Stimulated activated CD8-positive, alpha-beta memory T cell treated with anti-CD3 and anti-CD28 coated beads, Interleukin-12 subunit alpha, Interleukin-12 subunit beta, amount 100 ng/mL, for 24 hours (primary cell): ENCODE results near the gene ADNP.

Experiments
- DNase-seq: peaks from one replicate; pipeline ENCODE4 v3.0.0-alpha.2; 2020; ENCODE audit errors: extremely low read depth

ADNP gene

GRCh38 chr20:50850721-50851286 lies 80.4 kb downstream of the ADNP start:
- no peak for DNase-seq

DNA sequence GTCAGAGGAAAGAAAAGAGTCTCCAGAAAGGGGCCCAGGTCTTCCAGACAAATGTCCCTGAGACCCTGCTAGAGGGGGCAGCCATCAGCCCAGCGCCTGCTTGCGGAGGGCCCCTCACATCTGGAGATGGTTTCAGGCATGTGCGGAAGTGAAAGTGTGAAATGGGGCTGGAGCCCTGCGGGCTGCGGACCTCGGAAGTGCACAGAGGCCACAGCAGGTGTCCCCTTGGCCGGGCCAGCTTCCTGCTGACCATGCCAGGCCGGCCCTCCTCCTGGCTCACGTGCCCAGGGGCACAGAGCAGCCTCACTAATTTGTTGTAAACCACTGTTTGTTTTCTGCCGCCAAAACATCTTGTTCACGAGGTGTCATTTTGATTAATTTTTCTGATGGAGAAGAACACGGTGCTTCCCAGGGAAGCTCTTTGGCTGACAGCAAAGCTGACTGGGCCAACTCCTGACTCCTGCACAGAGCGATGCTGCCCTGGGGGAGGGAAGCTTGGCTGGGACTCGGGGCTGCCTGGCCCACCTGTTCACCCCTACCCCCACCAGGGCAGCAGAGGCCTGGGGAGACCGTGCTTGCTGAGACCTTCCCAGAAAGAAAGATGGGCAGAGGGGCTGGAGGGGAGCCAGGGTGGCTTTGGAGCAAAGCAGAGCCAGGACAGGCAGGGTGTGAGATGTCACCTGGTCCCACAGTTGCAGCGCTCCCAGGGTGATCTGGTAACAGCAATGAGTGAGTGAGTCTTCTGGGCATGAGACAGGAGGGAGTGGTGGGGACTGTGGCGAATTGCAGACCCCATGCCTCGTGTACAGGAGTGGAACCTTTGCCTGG lies 82.2 kb downstream of the ADNP start:
- no peak for DNase-seq

- DNase-seq: no peak
Observed at GRCh38 chr20:50848341-50848808, 82.9 kb downstream of the ADNP start.

DNA sequence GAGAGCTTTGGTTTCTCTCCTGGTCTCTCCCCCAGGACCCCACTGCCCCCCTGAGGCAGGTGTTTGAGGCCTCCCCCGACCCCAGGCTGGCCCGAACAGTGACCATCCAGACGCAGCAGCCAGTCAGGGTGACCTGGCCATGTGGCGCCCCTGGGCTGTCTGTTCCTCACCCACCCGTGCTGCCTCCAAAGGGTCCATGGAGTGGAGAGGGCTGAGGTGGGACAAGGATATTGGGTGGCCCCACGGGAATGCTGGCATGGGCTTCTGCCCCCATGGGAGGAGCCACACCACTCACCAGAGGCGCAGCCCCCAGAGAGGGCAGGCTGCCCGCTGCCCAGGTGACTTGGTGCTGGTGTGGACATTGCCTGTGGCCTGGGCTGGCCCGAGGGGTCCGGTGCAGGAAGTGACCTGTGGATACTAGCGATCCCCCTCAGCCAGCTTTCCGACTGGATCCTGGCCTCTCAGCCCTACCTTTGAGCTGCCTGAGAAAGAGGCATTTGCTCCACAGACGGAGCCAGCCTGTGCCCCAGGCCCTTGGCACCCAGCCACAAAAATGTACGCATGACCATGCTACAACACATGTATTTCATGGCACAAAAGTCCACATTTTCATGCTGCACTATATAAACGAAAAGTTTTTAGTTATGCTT lies 85.5 kb downstream of the ADNP start:
- no peak for DNase-seq

- DNase-seq: peak; percentile 23
Observed at GRCh38 chr20:50844430-50845100, 86.7 kb downstream of the ADNP start.

DNA sequence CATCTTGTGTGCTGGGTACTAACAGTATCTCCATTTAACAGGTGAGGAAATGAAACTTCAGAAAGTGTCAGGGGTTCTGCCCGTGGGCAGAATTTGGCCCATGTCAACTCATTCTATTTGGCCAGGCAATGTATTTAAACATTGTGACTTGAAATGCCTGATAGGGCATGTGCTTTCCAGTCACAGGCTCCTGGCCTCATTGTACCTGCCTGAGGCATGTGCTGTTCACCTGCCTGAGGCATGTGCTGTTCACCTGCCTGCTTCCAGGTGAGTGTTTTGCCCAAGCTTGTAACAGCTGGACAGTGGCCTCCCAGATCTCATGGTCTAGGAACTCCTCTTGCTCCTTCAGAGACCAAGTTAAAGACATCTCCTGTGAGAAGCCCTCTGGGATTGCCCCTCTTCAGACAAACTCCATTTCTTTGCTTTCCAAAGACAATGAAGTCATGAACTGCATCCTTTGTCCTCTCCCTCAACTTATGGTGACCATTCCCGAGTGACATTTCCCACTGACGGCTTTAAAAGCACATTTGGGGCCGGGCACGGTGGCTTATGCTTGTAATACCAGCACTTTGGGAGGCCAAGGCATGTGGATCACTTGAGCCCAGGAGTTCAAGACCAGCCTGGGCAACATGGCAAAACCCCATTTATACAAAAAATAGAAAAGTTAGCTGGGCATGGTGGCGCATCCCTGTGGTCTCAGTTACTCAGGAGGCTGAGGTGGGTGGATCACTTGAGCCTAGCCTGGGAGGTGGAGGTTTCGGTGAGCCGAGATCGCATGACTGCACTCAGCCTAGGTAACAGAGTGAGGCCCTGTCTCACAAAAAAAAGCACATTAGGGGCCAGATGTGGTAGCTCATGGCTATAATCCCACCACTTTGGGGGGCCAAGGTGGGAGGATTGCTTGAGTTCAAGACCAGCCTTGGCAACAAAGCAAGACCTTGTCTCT lies 87.6 kb downstream of the ADNP start:
- DNase-seq: no peak

- DNase-seq: no peak
Observed at GRCh38 chr20:50842821-50843220, 88.4 kb downstream of the ADNP start.
